ENCODE measurements around the gene NLRP1.
A peak's percentile ranks its signal among the peaks of the same experiment; 100 is the strongest.

The NLRP1 gene

GRCh38 chr17:5584383-5585286, at the start of gene NLRP1:
NLRP1 (minus strand) TSS chr17:5584509; CDS start chr17:5583957, 552 bp downstream.
- DNase-seq, result peak; percentile 93

- DNase-seq, result no peak
Observed at GRCh38 chr17:5631958-5632590, 47.8 kb upstream of the NLRP1 start.

GRCh38 chr17:5630434-5630833, 46.1 kb upstream of the NLRP1 start:
- DNase-seq, result no peak

GRCh38 chr17:5629128-5629527, 44.8 kb upstream of the NLRP1 start:
- no peak for DNase-seq

DNA sequence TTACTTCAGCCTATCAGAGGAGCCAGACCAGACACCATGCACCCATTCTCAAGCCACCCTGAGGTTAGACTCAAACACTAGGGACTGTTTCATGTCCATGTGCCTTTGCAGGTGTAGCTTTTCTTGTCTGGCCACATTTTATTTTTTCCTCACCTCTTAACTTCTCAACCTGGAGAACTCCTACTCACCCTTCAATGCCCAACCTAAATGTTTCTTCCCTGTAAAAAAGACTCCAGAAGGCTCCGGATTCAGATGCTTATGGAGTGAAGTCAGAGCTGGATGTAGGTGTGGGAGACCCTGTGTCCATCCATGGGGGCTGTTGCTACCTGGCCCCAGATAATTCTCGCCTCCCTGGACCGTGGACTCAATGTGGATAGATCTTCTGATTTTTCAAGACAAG, 44.0 kb upstream of the NLRP1 start:
- DNase-seq, result no peak

- DNase-seq, result no peak
Observed at GRCh38 chr17:5624211-5624610, 39.9 kb upstream of the NLRP1 start.

- DNase-seq, result no peak
Observed at GRCh38 chr17:5621729-5622128, 37.4 kb upstream of the NLRP1 start.

DNA sequence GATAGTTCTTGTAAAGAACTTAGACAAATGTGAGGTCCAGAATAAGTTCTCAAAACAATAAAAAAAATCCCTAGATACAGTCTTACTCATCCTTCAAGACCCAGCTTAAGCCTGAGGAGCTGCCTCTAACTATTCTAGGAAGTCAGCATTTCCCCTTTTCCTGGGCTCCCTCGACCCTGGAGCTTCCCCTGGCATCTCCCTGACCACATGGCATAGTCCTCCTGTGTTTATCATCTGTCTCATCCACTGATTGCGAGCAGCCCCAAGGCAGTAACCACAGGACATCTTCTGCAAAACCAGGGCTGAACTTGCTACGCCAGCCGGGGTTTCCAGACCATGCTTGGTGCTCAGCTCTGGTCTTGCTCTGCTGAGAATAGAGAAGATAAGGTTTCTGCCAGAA, 36.7 kb upstream of the NLRP1 start:
- no peak for DNase-seq

GRCh38 chr17:5619088-5619740, 34.9 kb upstream of the NLRP1 start:
- DNase-seq, result no peak

DNA sequence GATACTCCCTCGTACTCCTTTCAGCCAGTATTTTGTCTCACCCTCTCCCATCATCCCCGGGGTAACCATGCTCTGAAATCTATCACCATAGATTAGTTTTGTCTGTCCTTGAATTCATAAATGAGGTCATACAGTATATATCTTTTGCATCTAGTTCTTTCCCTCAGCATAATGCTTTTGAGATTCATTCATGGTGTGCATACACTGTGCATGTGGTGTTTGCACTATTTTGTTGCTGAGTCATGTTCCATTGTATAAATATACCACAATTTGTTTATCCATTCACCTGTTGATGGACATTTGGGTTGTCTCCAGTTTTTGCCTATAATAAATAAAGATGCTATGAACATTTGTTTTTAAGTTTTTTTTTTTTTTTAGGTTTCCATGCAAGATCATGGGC, 34.2 kb upstream of the NLRP1 start:
- no peak for DNase-seq

- no peak for DNase-seq
Observed at GRCh38 chr17:5615476-5615875, 31.2 kb upstream of the NLRP1 start.

GRCh38 chr17:5610956-5611355, 26.6 kb upstream of the NLRP1 start:
- DNase-seq, result no peak

DNA sequence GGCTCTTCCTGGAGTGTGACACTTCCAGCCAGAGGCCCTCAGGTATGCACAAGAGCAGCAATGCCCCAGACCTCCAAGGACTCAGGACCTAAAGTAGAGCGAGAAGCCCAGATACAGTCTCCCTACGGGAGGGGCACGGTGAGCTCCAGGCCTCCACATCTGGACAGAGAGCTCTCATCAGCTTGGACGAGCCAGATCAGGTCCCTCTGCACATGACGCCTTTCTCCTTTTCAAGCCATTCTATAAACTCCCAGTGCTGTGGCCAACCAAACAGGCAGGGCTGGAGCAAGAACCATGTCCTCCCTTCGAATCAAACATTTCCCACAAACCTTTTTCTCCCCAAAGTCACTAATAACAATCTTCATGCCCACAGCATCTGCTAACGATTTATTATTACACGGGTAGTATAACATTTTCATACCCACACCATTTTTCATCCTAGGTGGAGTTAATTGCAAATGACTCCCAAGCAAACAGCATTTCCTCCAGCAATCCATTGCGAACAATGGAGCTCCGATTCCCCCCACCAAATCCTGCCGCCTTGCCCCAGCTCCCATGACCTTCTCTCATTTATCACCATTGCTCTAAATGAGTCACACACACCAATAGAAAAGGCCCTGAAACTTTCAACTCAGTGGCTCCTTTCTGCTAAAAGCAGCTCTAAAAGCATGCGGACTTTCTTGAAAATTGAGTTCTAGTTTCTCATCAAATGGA, 24.2 kb upstream of the NLRP1 start:
- no peak for DNase-seq

GRCh38 chr17:5607946-5608345, 23.6 kb upstream of the NLRP1 start:
- DNase-seq, result no peak

- DNase-seq, result no peak
Observed at GRCh38 chr17:5605452-5605851, 21.1 kb upstream of the NLRP1 start.

- no peak for DNase-seq
Observed at GRCh38 chr17:5600041-5600440, 15.7 kb upstream of the NLRP1 start.

DNA sequence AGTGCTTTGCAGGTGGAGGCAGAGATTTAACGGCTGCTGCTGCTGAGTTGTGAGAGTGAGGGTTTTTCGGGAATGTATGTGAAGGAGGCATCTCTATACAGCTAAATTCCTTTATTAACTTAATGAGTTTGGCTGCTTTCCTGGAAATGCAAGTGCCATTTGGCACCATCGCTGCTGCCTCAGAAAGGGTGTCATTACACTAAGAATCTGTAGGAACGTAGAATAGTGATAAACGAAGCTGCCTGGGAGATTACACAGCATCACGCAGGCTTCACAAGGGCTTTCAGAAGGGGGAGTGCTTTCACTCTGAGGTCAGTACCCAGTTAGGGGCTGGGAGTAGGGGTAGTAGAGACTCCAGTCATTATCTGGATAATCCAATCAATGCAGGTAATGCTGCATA, 14.1 kb upstream of the NLRP1 start:
- DNase-seq, result no peak

GRCh38 chr17:5596421-5596820, 12.1 kb upstream of the NLRP1 start:
- DNase-seq, result no peak

DNA sequence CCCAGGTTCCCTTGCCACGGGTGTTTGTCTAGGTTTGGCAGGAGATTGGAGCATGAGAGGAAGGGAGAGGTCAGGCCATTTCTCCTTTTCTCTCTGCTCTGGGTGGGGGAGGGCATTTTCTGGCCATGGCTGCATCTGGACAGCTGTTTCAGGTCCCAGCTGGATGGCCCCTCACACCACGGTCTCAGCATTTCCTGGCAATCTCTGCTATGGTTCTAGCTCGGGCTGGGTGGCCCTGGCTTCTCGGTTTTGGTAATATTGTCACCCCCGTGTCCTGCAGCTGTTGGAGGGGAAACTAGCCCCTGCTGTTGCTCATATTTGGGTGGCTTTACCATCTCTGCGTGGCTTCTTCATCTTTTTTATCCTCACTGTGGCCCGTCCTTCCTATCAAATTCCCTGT, 11.5 kb upstream of the NLRP1 start:
- no peak for DNase-seq

DNA sequence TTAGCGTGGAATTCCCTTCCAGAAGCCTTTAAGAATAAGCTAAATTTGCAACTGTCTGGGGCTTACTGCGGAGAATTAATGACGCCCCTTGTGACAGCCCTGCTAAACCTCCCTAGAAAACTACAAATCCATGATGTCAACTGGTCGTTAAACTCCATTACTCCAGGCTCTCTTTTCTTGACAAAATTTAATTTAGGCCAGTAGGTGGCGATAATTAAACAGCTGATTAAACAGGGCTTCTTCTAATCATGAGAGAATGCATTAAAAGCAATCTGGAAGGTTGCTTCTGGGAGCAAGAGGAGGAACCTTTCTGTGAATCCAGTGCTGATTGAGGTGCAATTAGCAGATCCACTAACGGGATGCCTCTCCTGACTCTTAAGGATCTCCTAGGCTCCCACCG, 8.1 kb upstream of the NLRP1 start:
- DNase-seq, result no peak

- no peak for DNase-seq
Observed at GRCh38 chr17:5591966-5592365, 7.7 kb upstream of the NLRP1 start.

GRCh38 chr17:5588584-5588983, 4.3 kb upstream of the NLRP1 start:
- no peak for DNase-seq

DNA sequence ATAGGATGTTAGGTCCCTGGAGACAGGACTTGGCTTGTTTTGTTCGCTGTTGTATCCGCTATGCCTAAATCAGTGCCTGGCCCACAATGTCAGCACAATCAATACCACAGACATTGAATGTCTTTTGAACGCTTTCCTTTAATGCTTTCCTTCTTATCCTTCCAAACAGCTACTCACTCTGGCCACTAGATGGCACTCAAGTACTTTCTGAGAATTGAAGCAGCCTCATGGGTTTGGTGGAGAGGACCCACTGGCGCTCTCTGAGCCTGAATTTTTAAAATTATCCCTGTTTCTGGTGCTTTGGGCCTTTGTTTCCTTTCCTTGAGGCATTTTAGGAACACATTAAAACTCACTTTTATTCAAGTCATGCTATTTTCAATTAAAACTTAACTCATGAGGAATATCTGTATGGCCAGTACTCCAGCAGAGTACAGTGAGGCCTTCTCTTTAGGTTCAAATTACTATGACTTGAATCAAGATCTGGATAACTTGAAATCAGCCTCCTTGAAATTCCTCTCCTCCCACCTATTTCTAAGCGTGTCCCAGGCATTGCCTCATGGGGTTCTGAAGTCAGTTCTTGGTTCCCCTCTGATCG, 3.2 kb upstream of the NLRP1 start:
- DNase-seq, result no peak

Data from activated effector memory CD4-positive, alpha-beta T cell treated with Interleukin-2 at 50 U/mL for 16 hours (primary cell).